Calu3 (cell line): ENCODE results near the gene ROGDI. TPM values are rescaled to one million over a fixed set of nuclear protein-coding genes. Genes with fewer than 3 reads are reported as not detected.

ENCODE experiments used
- BruUV-seq: library from RNA; stranded (reverse); fragments of 400-500 nt; replicated peaks from 2 replicates; lab custom pipeline; 2021; lab: Mats Ljungman, UMichigan
- CTCF ChIA-PET: fragments of 300-600 bp; sonication (Branson Sonifier 250); formaldehyde crosslinking; loops from one replicate; lab custom pipeline; 2022; ENCODE audit warnings: antibody characterized with exemption; lab: Charles Lee
- DNase-seq: peaks from one replicate; pipeline ENCODE4 v3.0.0; 2022
- H3K27ac Mint-ChIP-seq: one replicate; pipeline ENCODE4 v1.8.0; 2022; ENCODE audit warnings: mixed read lengths; ENCODE audit not compliant: unreplicated experiment
- H3K27me3 Mint-ChIP-seq: one replicate; pipeline ENCODE4 v1.8.0; 2022; ENCODE audit warnings: mixed read lengths; ENCODE audit not compliant: unreplicated experiment
- H3K36me3 Mint-ChIP-seq: one replicate; pipeline ENCODE4 v1.8.0; 2022; ENCODE audit warnings: mild to moderate bottlenecking, moderate library complexity, mixed read lengths; ENCODE audit not compliant: insufficient read depth, unreplicated experiment
- H3K4me1 Mint-ChIP-seq: one replicate; pipeline ENCODE4 v1.8.0; 2022; ENCODE audit warnings: mild to moderate bottlenecking, low read depth, mixed read lengths; ENCODE audit not compliant: unreplicated experiment
- H3K4me3 Mint-ChIP-seq: one replicate; pipeline ENCODE4 v1.8.0; 2022; ENCODE audit warnings: mild to moderate bottlenecking, low read depth, moderate library complexity, mixed read lengths; ENCODE audit not compliant: unreplicated experiment
- H3K9me3 Mint-ChIP-seq: one replicate; pipeline ENCODE4 v1.8.0; 2022; ENCODE audit warnings: low read depth, mixed read lengths; ENCODE audit not compliant: unreplicated experiment
- intact Hi-C: fragments of 100-400 bp; cut with micrococcal nuclease; formaldehyde crosslinking; loops from one replicate; pipeline ENCODE4 v1.10.0; 2022; ENCODE audit not compliant: unreplicated experiment
- total RNA-seq: library from RNA; stranded (reverse); gene quantifications from 2 replicates; pipeline ENCODE4 v1.2.3, GENCODE V29; 2022
- TF ChIP-seq, protein P1 (sequence below): fragments of 200-600 bp; IDR thresholded peaks from one replicate; pipeline ENCODE4 v1.8.0; 2022; ENCODE audit warnings: antibody characterized with exemption; ENCODE audit not compliant: unreplicated experiment

ROGDI gene
- total RNA-seq, 1 experiment from 2014 or later: 20.8 TPM

DNA sequence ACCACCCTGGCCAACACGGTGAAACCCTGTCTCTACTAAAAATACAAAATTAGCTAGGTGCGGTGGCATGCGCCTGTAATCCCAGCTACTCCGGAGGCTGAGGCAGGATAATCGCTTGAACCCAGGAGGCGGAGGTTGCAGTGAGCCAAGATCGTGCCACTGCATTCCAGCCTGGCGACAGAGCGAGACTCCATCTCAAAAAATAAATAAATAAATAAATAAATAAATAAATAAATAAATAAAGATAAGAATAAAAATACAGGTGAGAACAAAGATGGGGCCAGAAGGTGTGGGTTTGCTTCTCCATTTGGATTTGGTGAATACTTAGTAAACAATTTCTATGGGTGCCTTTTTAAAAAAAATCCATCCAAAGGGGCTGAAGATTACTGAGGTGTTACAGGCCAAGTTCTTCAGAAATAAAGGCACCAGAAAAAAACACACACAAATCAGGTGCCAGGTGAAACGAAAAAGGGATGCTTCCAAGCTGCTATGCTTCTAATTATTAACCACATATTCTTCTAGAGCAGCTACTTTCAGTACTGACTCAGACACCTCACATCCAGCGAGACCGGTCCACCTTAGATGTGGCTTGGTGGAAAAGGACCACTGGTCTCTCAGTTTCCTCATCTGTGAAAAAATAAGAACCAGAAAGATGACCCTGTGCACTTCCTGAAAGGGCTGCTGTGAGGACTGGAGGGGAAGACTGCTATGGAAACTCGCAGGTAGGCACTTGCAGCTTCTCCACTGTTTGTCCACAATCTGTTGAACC is 35.5 kb upstream of the ROGDI start:
- TF ChIP-seq, protein P1, sequence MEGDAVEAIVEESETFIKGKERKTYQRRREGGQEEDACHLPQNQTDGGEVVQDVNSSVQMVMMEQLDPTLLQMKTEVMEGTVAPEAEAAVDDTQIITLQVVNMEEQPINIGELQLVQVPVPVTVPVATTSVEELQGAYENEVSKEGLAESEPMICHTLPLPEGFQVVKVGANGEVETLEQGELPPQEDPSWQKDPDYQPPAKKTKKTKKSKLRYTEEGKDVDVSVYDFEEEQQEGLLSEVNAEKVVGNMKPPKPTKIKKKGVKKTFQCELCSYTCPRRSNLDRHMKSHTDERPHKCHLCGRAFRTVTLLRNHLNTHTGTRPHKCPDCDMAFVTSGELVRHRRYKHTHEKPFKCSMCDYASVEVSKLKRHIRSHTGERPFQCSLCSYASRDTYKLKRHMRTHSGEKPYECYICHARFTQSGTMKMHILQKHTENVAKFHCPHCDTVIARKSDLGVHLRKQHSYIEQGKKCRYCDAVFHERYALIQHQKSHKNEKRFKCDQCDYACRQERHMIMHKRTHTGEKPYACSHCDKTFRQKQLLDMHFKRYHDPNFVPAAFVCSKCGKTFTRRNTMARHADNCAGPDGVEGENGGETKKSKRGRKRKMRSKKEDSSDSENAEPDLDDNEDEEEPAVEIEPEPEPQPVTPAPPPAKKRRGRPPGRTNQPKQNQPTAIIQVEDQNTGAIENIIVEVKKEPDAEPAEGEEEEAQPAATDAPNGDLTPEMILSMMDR: no peak
- Mint-ChIP-seq H3K4me3 (no peak overlapping the region), H3K9me3 (no peaks in the 10 kb centered on the region), H3K27me3 (no peaks in the 10 kb centered on the region), H3K36me3 (peaks cover 60% of the 10 kb centered on the region), H3K4me1 (no peaks in the 10 kb centered on the region), H3K27ac (no peak overlapping the region)
- BruUV-seq: no TSS peak
- DNase-seq: no peak
- intact Hi-C loops: no loop called here
- CTCF ChIA-PET: no interaction called here

DNA sequence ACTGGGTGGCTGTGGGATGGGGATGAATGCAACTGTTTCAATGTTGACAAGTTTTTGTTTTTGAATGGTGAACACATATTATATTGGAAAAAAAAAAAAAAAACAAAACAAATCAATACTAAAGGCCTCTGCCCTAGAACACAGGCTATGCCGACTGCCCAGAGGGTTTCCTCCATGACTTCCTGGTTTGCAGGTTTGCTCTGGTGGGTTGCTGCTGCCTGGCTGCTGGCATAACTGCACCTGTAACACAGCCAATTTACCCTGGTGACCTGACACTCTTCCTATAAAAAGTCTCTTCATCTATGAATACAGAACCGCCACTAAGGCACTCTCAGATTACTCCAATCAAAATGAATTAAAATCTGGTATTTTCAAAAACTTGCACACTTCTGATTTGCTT is 34.3 kb upstream of the ROGDI start:
- no TSS peak for BruUV-seq
- TF ChIP-seq, protein P1: no peak
- DNase-seq: no peak
- no peaks in the 10 kb centered on the region for H3K4me1 Mint-ChIP-seq
- H3K27me3 Mint-ChIP-seq: no peaks in the 10 kb centered on the region
- no peak overlapping the region for H3K4me3 Mint-ChIP-seq
- no peak overlapping the region for H3K27ac Mint-ChIP-seq
- CTCF ChIA-PET: no interaction called here
- H3K36me3 Mint-ChIP-seq: peaks cover 54% of the 10 kb centered on the region
- no peaks in the 10 kb centered on the region for H3K9me3 Mint-ChIP-seq
- intact Hi-C loops: no loop called here

DNA sequence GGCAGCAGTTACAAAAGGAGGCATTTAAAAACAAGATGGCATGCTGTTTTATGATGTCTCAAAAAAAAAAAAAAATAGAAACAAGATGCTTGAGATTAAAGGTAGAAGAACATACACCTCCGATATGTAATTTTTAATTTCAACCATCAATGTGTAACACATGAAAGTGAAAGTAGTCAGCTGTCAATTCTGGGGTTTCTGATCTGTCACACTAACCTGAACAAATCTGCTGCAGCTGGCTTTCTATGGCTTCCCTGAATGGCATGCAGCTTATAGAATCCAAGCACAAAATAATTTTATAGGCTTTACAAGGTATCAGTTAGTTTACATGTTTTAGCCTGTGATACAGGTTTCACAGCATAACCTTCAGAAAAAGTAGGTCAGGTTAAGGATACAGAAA is 31.2 kb upstream of the ROGDI start:
- CTCF ChIA-PET: no interaction called here
- no peaks in the 10 kb centered on the region for H3K27me3 Mint-ChIP-seq
- no TSS peak for BruUV-seq
- H3K27ac Mint-ChIP-seq: no peak overlapping the region
- no peak for DNase-seq
- H3K9me3 Mint-ChIP-seq: no peaks in the 10 kb centered on the region
- no peak overlapping the region for H3K4me3 Mint-ChIP-seq
- intact Hi-C loops: no loop called here
- peaks cover 48% of the 10 kb centered on the region for H3K36me3 Mint-ChIP-seq
- H3K4me1 Mint-ChIP-seq: no peaks in the 10 kb centered on the region
- TF ChIP-seq, protein P1: no peak

DNA sequence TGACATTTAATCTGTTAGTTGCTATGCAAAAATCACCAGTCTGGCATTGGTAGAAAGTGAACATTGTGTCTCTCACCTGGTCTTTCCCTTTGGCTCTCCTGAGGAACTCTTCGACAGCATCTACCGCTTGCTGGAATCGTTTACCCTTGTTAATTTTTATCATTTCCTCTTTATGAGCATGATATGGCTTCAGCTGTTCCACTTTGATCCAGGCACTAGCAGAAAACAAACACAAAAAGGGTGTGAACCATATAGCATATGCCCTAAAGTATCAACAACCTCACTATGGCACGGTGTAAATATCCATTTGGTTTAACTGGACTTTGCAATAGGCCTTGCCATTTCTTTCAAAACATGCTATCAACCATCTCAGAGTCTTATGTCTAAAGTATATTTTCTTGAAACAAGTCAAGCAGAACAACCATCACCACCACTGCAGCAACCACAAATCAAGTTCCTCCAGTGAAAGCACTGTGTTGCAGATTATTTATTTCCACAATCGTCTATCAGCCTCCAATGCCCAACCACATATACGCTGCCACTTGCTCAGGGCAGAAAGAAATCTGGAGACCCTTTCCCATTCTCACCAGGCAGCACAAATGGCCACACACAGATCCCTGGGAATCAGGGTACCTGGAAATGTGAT is 30.4 kb upstream of the ROGDI start:
- no TSS peak for BruUV-seq
- DNase-seq: no peak
- Mint-ChIP-seq H3K36me3 (peaks cover 45% of the 10 kb centered on the region), H3K9me3 (no peaks in the 10 kb centered on the region), H3K27me3 (no peaks in the 10 kb centered on the region), H3K4me3 (no peak overlapping the region), H3K27ac (no peak overlapping the region), H3K4me1 (no peaks in the 10 kb centered on the region)
- CTCF ChIA-PET: interaction anchor here (0.6 kb wide), 1 partner anchor 26 kb away, joined by 8 read pairs; no protein-coding TSS in a partner anchor
- intact Hi-C loops: no loop called here
- TF ChIP-seq, protein P1: no peak
